AG09319 (cell line): ENCODE data around the gene REX1BD.

Source experiments
- DNase-seq: peaks from one replicate; pipeline ENCODE4 v3.0.0-alpha.2; 2010; ENCODE audit warnings: low read depth; ENCODE audit errors: extremely low read depth
- TF ChIP-seq, protein P1 (sequence below): IDR thresholded peaks from 2 replicates; pipeline ENCODE4 v1.5.1; 2011; ENCODE audit warnings: low read depth, mild to moderate bottlenecking, inconsistent platforms, low read length, moderate library complexity

REX1BD gene

GRCh38 chr19:18593367-18594095, 4.9 kb downstream of the REX1BD start:
- no peak for DNase-seq
- TF ChIP-seq, protein P1, sequence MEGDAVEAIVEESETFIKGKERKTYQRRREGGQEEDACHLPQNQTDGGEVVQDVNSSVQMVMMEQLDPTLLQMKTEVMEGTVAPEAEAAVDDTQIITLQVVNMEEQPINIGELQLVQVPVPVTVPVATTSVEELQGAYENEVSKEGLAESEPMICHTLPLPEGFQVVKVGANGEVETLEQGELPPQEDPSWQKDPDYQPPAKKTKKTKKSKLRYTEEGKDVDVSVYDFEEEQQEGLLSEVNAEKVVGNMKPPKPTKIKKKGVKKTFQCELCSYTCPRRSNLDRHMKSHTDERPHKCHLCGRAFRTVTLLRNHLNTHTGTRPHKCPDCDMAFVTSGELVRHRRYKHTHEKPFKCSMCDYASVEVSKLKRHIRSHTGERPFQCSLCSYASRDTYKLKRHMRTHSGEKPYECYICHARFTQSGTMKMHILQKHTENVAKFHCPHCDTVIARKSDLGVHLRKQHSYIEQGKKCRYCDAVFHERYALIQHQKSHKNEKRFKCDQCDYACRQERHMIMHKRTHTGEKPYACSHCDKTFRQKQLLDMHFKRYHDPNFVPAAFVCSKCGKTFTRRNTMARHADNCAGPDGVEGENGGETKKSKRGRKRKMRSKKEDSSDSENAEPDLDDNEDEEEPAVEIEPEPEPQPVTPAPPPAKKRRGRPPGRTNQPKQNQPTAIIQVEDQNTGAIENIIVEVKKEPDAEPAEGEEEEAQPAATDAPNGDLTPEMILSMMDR = no peak

DNA sequence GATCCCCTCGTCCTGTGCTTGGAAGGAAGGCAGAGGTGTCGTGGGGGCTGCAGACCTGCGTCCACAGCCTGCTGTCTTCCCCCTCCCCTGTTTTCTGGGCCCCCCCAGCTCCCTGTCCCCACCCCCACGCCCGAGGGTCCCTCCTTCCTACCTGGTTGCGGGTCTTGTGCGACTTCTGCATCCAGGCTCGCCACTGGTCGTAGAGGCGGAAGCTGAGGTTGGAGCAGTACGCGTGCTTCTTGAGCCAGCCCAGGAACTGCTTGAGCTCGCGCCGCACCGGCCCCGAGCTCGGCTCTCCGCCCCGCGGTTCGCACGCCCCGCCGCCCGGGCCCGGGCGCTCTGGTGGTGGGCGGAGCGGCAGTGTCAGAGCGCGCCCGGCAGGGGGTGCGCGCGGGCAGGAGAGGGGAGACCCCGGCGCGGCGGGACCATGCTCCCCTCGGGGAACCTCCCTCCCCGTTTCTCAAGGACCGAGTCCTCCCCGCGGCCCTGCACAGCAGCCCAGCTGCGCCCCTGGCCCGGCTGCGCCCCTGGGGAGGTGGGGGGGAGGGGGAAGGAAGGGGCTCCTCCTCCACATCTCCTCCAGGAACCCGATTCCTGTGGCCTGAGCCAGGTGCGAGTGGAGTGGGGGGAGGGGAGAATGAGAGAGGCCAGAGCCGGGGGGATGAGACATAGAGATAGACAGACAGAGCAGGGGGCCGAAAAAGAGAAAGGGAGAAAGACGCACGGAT, 5.7 kb downstream of the REX1BD start:
- TF ChIP-seq, protein P1 = peak; percentile 51
- DNase-seq = no peak

DNA sequence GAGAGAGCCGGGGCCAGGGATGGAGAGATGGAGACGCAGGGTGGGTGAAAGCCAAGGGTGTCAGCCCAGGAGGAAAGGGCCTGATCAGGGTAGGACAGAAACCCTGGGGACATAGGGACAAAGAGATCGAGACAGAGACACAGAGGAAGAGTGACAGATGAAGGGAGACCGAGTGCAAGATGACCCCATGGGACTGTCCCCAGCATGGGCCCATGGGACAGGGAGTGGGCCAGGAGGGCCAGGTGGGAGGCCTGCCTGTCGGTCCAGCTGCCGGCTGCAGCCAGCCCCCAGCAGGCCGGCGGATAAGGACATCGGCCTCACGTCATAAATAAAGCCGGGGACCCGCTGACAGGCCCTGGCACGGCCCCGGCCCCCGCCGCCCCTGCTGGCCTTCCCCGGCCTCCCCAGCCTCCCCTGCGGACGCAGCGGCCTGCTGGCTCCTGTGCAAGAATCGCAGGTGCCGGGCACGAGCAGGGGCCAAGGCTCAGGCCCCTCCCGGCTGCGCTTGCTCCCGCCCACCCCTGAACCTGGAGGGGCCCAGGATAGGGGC, 6.3 kb downstream of the REX1BD start:
- TF ChIP-seq, protein P1 = no peak
- DNase-seq = no peak

DNA sequence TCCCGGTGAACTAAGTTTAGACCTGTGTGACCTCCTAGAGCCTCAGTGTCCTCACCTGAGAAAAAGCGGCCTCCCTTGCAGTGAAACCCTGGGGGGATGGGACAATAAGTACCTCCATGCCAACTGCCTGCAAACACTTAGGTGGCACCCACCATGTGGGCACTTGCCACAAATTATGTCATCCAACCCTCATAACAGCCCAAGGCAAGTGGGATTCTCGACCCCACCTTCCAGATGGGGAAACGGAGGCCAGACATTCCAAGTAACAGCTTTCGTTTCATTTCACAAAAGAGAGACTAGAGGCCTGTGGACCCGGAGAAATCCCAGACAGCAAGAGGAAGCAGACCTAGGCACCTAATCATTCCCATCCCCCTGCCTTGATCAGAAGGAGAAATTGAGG, 6.9 kb downstream of the REX1BD start:
- no peak for DNase-seq
- TF ChIP-seq, protein P1 = no peak

DNA sequence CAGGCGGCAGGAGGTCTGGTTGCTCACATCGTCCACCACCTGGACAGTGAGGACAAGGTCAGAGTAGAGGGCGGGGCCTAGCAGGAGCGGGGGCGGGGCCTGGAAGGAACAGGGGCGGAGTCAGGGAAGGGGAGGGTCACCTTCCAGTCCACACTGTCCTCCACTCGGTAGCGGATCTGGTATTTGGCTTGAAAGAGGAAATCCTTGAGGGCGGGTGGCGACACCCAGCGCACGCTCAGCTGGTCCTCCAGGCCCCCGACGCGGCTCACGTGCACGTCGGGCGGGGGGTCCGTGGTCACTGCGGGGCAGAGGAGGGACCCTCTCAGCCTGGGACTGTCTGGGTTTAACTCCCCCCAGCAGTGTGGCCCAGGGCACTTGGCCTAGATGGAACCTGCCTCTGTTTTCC, 8.2 kb downstream of the REX1BD start:
- no peak for DNase-seq
- TF ChIP-seq, protein P1 = no peak

- TF ChIP-seq, protein P1 = no peak
- no peak for DNase-seq
Observed at GRCh38 chr19:18597809-18598660, 9.4 kb downstream of the REX1BD start.
